Caco-2 (cell line): ENCODE data around the gene LMOD1. TPM values are rescaled to one million over a fixed set of nuclear protein-coding genes. Genes with fewer than 3 reads are reported as not detected.

ENCODE experiments used
- BruUV-seq: library from RNA; stranded (reverse); fragments of 400-500 nt; replicated peaks from 2 replicates; lab custom pipeline; 2021; lab: Mats Ljungman, UMichigan
- CTCF ChIA-PET: fragments of 300-600 bp; sonication (Branson Sonifier 250); formaldehyde crosslinking; loops from one replicate; lab custom pipeline; 2022; ENCODE audit warnings: antibody characterized with exemption; lab: Charles Lee
- POLR2A ChIA-PET: fragments of 300-600 bp; sonication (Branson Sonifier 250); formaldehyde crosslinking; loops from one replicate; lab custom pipeline; 2022; ENCODE audit warnings: antibody characterized with exemption; lab: Charles Lee
- DNase-seq, 2 experiments: peaks; one replicate each; pipeline versions ENCODE4 v3.0.0 to v3.0.0-alpha.2; 2020 to 2022
- H3K27me3 ChIP-seq: replicated peaks from 2 replicates; pipeline ENCODE4 v1.6.0; 2011; ENCODE audit warnings: low read length; ENCODE audit not compliant: control insufficient read depth, insufficient read depth
- H3K36me3 ChIP-seq: 2 replicates; pipeline ENCODE4 v1.5.1; 2011; ENCODE audit warnings: low read length; ENCODE audit not compliant: control insufficient read depth, insufficient read depth
- H3K4me1 ChIP-seq: fragments of 250-450 bp; sonication (Bioruptor Pico); 2 replicates; pipeline ENCODE4 v1.5.1; 2020; ENCODE audit warnings: mild to moderate bottlenecking
- H3K4me3 ChIP-seq: 2 replicates; pipeline ENCODE4 v1.5.1; 2011; ENCODE audit warnings: low read depth, mild to moderate bottlenecking, control low read depth, low read length
- H3K9me3 ChIP-seq: fragments of 250-450 bp; sonication (Bioruptor Pico); 2 replicates; pipeline ENCODE4 v1.5.1; 2020; ENCODE audit warnings: mild to moderate bottlenecking, moderate library complexity
- H3K27ac Mint-ChIP-seq: one replicate; pipeline ENCODE4 v1.8.0; 2022; ENCODE audit warnings: mixed read lengths; ENCODE audit not compliant: unreplicated experiment
- H3K27me3 Mint-ChIP-seq: one replicate; pipeline ENCODE4 v1.8.0; 2022; ENCODE audit warnings: mixed read lengths; ENCODE audit not compliant: insufficient read depth, unreplicated experiment
- H3K36me3 Mint-ChIP-seq: one replicate; pipeline ENCODE4 v1.8.0; 2022; ENCODE audit warnings: mild to moderate bottlenecking, mixed read lengths; ENCODE audit not compliant: insufficient read depth, unreplicated experiment
- H3K4me1 Mint-ChIP-seq: one replicate; pipeline ENCODE4 v1.8.0; 2022; ENCODE audit warnings: low read depth, mixed read lengths; ENCODE audit not compliant: unreplicated experiment
- H3K4me3 Mint-ChIP-seq: one replicate; pipeline ENCODE4 v1.8.0; 2022; ENCODE audit warnings: mild to moderate bottlenecking, moderate library complexity, mixed read lengths; ENCODE audit not compliant: unreplicated experiment
- H3K9me3 Mint-ChIP-seq: one replicate; pipeline ENCODE4 v1.8.0; 2022; ENCODE audit warnings: mixed read lengths; ENCODE audit not compliant: unreplicated experiment
- CTCF ChIP-seq, 2 experiments: fragments of 200-600 bp in 1 of 2; IDR thresholded peaks; 1 replicate in 1 of 2; 2 replicates in 1 of 2; pipeline versions ENCODE4 v1.5.1 to v1.8.0; 2011 to 2022; ENCODE audit warnings: antibody characterized with exemption in 1 of 2, control low read depth in 1 of 2, inconsistent platforms in 1 of 2, low read depth in 1 of 2, low read length in 1 of 2, mild to moderate bottlenecking in 1 of 2, moderate library complexity in 1 of 2; ENCODE audit not compliant: insufficient read depth in 1 of 2, severe bottlenecking in 1 of 2, unreplicated experiment in 1 of 2
- intact Hi-C: fragments of 100-400 bp; cut with micrococcal nuclease; formaldehyde crosslinking; loops from one replicate; pipeline ENCODE4 v1.10.0; 2022; ENCODE audit not compliant: unreplicated experiment
- total RNA-seq: library from RNA; stranded (reverse); gene quantifications from 2 replicates; pipeline ENCODE4 v1.2.3, GENCODE V29; 2022

LMOD1 gene
- total RNA-seq, 1 experiment from 2014 or later, result 0.11 TPM

DNA sequence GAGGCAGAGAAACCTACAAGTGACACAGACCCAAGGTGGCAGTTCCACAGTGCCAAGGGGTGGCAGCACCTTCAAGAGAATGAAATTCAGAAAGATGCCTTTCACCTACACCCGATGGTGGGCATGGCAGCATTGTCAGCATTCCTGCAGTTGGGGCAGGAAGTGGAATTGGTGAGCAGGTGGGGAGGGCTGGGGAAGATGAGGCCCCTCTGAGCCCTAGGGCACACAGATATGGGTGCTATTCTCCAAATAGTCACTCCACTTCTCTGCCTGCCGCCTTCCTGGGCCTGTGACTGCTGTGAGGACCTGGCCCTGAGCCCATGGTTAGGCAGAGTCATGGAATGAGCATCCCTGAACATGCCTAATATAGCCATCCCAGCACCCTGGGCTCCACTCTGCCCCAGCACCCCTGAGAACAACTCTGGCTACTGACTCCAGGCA lies 49.4 kb downstream of the LMOD1 start:
- Histone ChIP-seq H3K4me1 (no peaks in the 10 kb centered on the region), H3K9me3 (no peaks in the 10 kb centered on the region), H3K4me3 (no peak overlapping the region), H3K36me3 (no peaks in the 10 kb centered on the region), H3K27me3 (no peaks in the 10 kb centered on the region; the same call in 1 of the 2 replicates)
- DNase-seq, result no peak
- ChIA-PET CTCF (interaction anchor here (0.9 to 2.4 kb wide), 6 partner anchors 11 to 238 kb away, joined by 4 to 41 read pairs (median 8); no protein-coding TSS in a partner anchor), POLR2A (interaction anchor here (1.0 kb wide), 1 partner anchor 113 kb away, joined by 3 read pairs; the partner anchor contains the start of gene ELF3)
- no peak overlapping the region for H3K27ac Mint-ChIP-seq
- H3K27me3 Mint-ChIP-seq, result peaks cover 5% of the 10 kb centered on the region
- no peaks in the 10 kb centered on the region for H3K36me3 Mint-ChIP-seq
- no peaks in the 10 kb centered on the region for H3K4me1 Mint-ChIP-seq
- intact Hi-C loops, result loop anchor here (1.0 to 2.0 kb wide), 2 partner anchors 75 to 222 kb away; no protein-coding TSS in a partner anchor
- H3K4me3 Mint-ChIP-seq, result no peak overlapping the region
- peaks cover 11% of the 10 kb centered on the region for H3K9me3 Mint-ChIP-seq
- BruUV-seq, result no TSS peak
- no peak for TF ChIP-seq CTCF (IDR thresholded peaks at IDR 0.05; ENCODE audit: insufficient read depth in 1 of 2, low read depth in 1 of 2, low read length in 1 of 2, severe bottlenecking in 1 of 2, unreplicated experiment in 1 of 2)

DNA sequence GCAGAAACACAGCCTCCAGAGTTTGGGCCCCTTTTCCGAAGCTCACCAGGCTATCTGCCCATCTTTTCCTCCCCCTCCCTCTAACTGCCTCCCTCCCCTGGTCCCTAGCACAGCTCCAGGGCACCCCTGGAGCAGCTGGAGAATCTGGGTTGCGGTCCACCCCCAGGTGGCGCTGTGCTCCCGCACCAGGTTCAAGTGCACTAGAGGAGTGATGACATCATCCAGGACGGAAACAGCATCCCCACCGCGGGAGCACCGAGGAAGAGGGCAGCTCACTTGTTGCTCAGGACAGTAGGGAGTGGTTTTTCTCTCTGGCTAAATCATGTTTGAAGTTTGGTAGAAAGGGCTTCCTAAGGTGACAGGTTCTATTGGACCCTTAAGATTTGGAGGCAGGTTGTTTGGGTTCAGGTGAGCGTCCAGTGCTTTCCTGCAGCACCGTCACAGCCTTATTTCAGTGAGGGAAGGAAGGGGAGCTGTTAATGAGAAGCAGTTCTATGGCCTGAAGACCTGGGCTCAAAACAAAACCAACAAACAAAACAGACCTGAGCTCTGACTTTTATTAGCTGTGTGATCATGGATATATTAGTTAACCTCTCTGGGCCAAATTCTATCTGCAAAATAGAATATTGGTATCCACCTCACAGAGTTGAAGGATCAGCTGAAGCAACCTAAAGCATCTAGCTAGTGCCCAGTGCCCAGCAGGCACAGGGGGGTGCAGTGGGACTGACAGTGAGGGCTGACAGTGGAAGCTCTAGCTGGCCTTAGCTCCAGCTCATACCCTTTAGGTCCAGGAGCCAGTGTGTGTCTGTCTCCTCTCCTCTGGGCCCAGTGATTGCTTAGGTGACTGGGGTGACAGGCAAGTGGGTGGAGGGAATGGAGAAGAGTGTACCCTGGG lies 50.2 kb downstream of the LMOD1 start:
- Histone ChIP-seq H3K4me1 (no peaks in the 10 kb centered on the region), H3K9me3 (no peaks in the 10 kb centered on the region), H3K4me3 (no peak overlapping the region), H3K36me3 (no peaks in the 10 kb centered on the region), H3K27me3 (no peaks in the 10 kb centered on the region; the same call in 1 of the 2 replicates)
- H3K4me3 Mint-ChIP-seq, result peak overlapping the region; percentile 53
- peak; percentile 95 to 96 for TF ChIP-seq CTCF (IDR thresholded peaks at IDR 0.05; ENCODE audit: insufficient read depth in 1 of 2, low read depth in 1 of 2, low read length in 1 of 2, severe bottlenecking in 1 of 2, unreplicated experiment in 1 of 2)
- ChIA-PET POLR2A (interaction anchor here (1.0 kb wide), 1 partner anchor 114 kb away, joined by 3 read pairs; the partner anchor contains the start of gene ELF3), CTCF (interaction anchor here (0.5 to 2.4 kb wide), 18 partner anchors 10 to 727 kb away, joined by 3 to 41 read pairs (median 6); partner anchors contain the start of genes ELF3, LMOD1 and RNPEP)
- H3K36me3 Mint-ChIP-seq, result no peaks in the 10 kb centered on the region
- H3K27ac Mint-ChIP-seq, result no peak overlapping the region
- H3K4me1 Mint-ChIP-seq, result no peaks in the 10 kb centered on the region
- intact Hi-C loops, result loop anchor here (1.0 to 2.0 kb wide), 2 partner anchors 76 to 223 kb away; no protein-coding TSS in a partner anchor
- peak; percentile 85 to 91 for DNase-seq
- peaks cover 5% of the 10 kb centered on the region for H3K27me3 Mint-ChIP-seq
- BruUV-seq, result no TSS peak
- H3K9me3 Mint-ChIP-seq, result peaks cover 11% of the 10 kb centered on the region

DNA sequence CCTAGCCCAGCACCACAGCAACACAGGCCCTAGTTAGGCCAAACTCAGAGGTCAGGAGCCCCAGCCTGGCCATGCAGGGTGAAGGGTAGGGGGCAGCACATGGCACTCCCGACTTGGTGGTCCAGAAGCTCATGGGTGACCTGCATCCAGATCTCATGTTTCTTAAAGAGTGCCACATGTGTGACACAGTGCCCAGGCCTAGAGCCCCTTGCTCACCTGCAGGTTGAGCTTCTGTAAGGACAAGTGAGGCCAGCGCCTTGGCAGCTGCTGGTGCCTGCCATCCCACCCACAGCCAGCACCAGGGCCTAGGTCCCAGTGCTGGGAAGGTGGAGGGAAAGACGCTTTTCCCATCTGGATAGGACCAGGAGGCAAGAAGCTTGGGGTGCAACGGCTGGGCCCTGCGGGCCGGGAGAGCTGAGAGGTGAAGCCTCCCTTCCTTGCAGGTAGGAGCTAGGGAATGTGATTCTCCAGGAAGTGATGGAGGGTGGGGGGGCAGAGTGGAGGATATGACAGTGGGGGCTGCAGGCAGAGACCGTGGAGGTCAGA lies 51.2 kb downstream of the LMOD1 start:
- intact Hi-C loops, result no loop called here
- peaks cover 2% of the 10 kb centered on the region for H3K27me3 Mint-ChIP-seq
- ChIA-PET POLR2A (no interaction called here), CTCF (interaction anchor here (0.6 to 2.4 kb wide), 14 partner anchors 9 to 993 kb away, joined by 3 to 41 read pairs (median 6); partner anchors contain the start of genes ELF3, LMOD1 and RNPEP)
- H3K4me1 Mint-ChIP-seq, result no peaks in the 10 kb centered on the region
- no TSS peak for BruUV-seq
- no peak for DNase-seq
- Histone ChIP-seq H3K9me3 (no peaks in the 10 kb centered on the region), H3K27me3 (no peaks in the 10 kb centered on the region), H3K36me3 (no peaks in the 10 kb centered on the region), H3K4me3 (no peak overlapping the region), H3K4me1 (no peaks in the 10 kb centered on the region)
- no peak for TF ChIP-seq CTCF (IDR thresholded peaks at IDR 0.05; ENCODE audit: insufficient read depth in 1 of 2, low read depth in 1 of 2, low read length in 1 of 2, severe bottlenecking in 1 of 2, unreplicated experiment in 1 of 2)
- H3K27ac Mint-ChIP-seq, result no peak overlapping the region
- H3K36me3 Mint-ChIP-seq, result no peaks in the 10 kb centered on the region
- H3K9me3 Mint-ChIP-seq, result peaks cover 6% of the 10 kb centered on the region
- no peak overlapping the region for H3K4me3 Mint-ChIP-seq
